ENCODE measurements around the gene LIF. TPM values are rescaled to one million over a fixed set of nuclear protein-coding genes. Genes with fewer than 3 reads are reported as not detected.
A peak's percentile ranks its signal among the peaks of the same experiment; 100 is the strongest.

LIF gene
- total and polyA plus RNA-seq, 2 experiments from 2014 or later: 8.2 to 13.4 TPM

- TF ChIP-seq CTCF (IDR thresholded peaks at IDR 0.05; ENCODE audit: poor library complexity) (no peak), EZH2phosphoT487 (IDR thresholded peaks at IDR 0.05; ENCODE audit: low read depth, severe bottlenecking, unreplicated experiment) (no peak), EZH2 (IDR thresholded peaks at IDR 0.05; ENCODE audit: borderline replicate concordance) (no peak)
- Histone ChIP-seq H3K9me2 (replicated peaks; ENCODE audit: insufficient read depth) (no peaks in the 10 kb centered on the region), H2AFZ (no peak overlapping the region), H3K27me3 (no peaks in the 10 kb centered on the region), H3K4me3 (no peak overlapping the region), H3K4me2 (no peak overlapping the region), H4K20me1 (ENCODE audit: insufficient read depth, poor library complexity, severe bottlenecking) (no peaks in the 10 kb centered on the region), H3K36me3 (replicated peaks; ENCODE audit: insufficient read depth, low read depth) (no peaks in the 10 kb centered on the region), H3K9me3 (ENCODE audit: low read depth) (no peaks in the 10 kb centered on the region), H3K4me1 (ENCODE audit: insufficient read depth) (peaks cover 26% of the 10 kb centered on the region), H3K27ac (peak overlapping the region; percentile 85), H3K79me2 (no peaks in the 10 kb centered on the region)
- 71% methylated on average over 26 of the region's 27 CpGs for WGBS (ENCODE audit: low lambda C conversion rate, missing lambda C conversion rate)
- DNase-seq (ENCODE audit: low spot score): peak; percentile 84
Observed at GRCh38 chr22:30238661-30239487, 7.7 kb downstream of the LIF start.

GRCh38 chr22:30238136-30238535, 8.4 kb downstream of the LIF start:
- Histone ChIP-seq H3K27ac (peak overlapping the region; percentile 85), H3K27me3 (no peaks in the 10 kb centered on the region), H3K4me1 (ENCODE audit: insufficient read depth) (peaks cover 30% of the 10 kb centered on the region), H2AFZ (no peak overlapping the region), H3K79me2 (no peaks in the 10 kb centered on the region), H3K4me2 (no peak overlapping the region), H3K36me3 (replicated peaks; ENCODE audit: insufficient read depth, low read depth) (no peaks in the 10 kb centered on the region), H3K9me2 (replicated peaks; ENCODE audit: insufficient read depth) (no peaks in the 10 kb centered on the region), H3K4me3 (no peak overlapping the region), H4K20me1 (ENCODE audit: insufficient read depth, poor library complexity, severe bottlenecking) (no peaks in the 10 kb centered on the region), H3K9me3 (ENCODE audit: low read depth) (no peaks in the 10 kb centered on the region)
- no peak for DNase-seq (ENCODE audit: low spot score)
- no peak for TF ChIP-seq EZH2 (IDR thresholded peaks at IDR 0.05; ENCODE audit: borderline replicate concordance)
- no peak for TF ChIP-seq EZH2phosphoT487 (IDR thresholded peaks at IDR 0.05; ENCODE audit: low read depth, severe bottlenecking, unreplicated experiment)
- TF ChIP-seq CTCF (IDR thresholded peaks at IDR 0.05; ENCODE audit: poor library complexity): no peak
- WGBS (ENCODE audit: low lambda C conversion rate, missing lambda C conversion rate): 85% methylated on average over 9 of the region's 9 CpGs

- Histone ChIP-seq H3K4me2 (no peak overlapping the region), H3K4me3 (no peak overlapping the region), H3K9me3 (ENCODE audit: low read depth) (no peaks in the 10 kb centered on the region), H3K79me2 (no peaks in the 10 kb centered on the region), H4K20me1 (ENCODE audit: insufficient read depth, poor library complexity, severe bottlenecking) (no peaks in the 10 kb centered on the region), H3K27me3 (no peaks in the 10 kb centered on the region), H3K9me2 (replicated peaks; ENCODE audit: insufficient read depth) (no peaks in the 10 kb centered on the region), H3K36me3 (replicated peaks; ENCODE audit: insufficient read depth, low read depth) (no peaks in the 10 kb centered on the region), H3K27ac (peak overlapping the region; percentile 87), H3K4me1 (ENCODE audit: insufficient read depth) (peaks cover 33% of the 10 kb centered on the region), H2AFZ (no peak overlapping the region)
- no peak for DNase-seq (ENCODE audit: low spot score)
- no peak for TF ChIP-seq EZH2 (IDR thresholded peaks at IDR 0.05; ENCODE audit: borderline replicate concordance)
- WGBS (ENCODE audit: low lambda C conversion rate, missing lambda C conversion rate): 93% methylated on average over 5 of the region's 5 CpGs
Observed at GRCh38 chr22:30236875-30237274, 9.7 kb downstream of the LIF start.

GRCh38 chr22:30235687-30236170, 10.8 kb downstream of the LIF start:
- H3K36me3 ChIP-seq (replicated peaks; ENCODE audit: insufficient read depth, low read depth): no peaks in the 10 kb centered on the region
- H3K27ac ChIP-seq: peak overlapping the region; percentile 87
- peak; percentile 55 for DNase-seq (ENCODE audit: low spot score)

More at GRCh38 chr22:30235687-30236170, 10.8 kb downstream of the LIF start:
- Histone ChIP-seq H3K4me3 (no peak overlapping the region), H3K9me3 (ENCODE audit: low read depth) (no peaks in the 10 kb centered on the region), H3K79me2 (no peaks in the 10 kb centered on the region), H2AFZ (no peak overlapping the region), H3K4me2 (peak overlapping the region; percentile 36), H3K9me2 (replicated peaks; ENCODE audit: insufficient read depth) (no peaks in the 10 kb centered on the region), H4K20me1 (ENCODE audit: insufficient read depth, poor library complexity, severe bottlenecking) (no peaks in the 10 kb centered on the region), H3K27me3 (no peaks in the 10 kb centered on the region), H3K4me1 (ENCODE audit: insufficient read depth) (peaks cover 33% of the 10 kb centered on the region)
- WGBS (ENCODE audit: low lambda C conversion rate, missing lambda C conversion rate): 46% methylated on average over 10 of the region's 10 CpGs
- no peak for TF ChIP-seq EZH2phosphoT487 (IDR thresholded peaks at IDR 0.05; ENCODE audit: low read depth, severe bottlenecking, unreplicated experiment)
